ENCODE measurements around the gene IDH1. TPM values are rescaled to one million over a fixed set of nuclear protein-coding genes. Genes with fewer than 3 reads are reported as not detected.

The IDH1 gene
- total and polyA plus RNA-seq, 2 donors (not counting 1 experiment from before 2014, with no cell fraction given): 13.9 to 41.4 TPM

- Mint-ChIP-seq H3K4me3 (no peak overlapping the region), H3K4me1 (no peaks in the 10 kb centered on the region), H3K27ac (no peak overlapping the region), H3K27me3 (peaks cover 8% of the 10 kb centered on the region), H3K9me3 (ENCODE audit: insufficient read depth) (no peaks in the 10 kb centered on the region)
- H2AFZ ChIP-seq (ENCODE audit: insufficient read depth, low read depth, low read length, poor library complexity, severe bottlenecking): no peak overlapping the region
- no peaks in the 10 kb centered on the region for H4K20me1 ChIP-seq (ENCODE audit: control insufficient read depth, insufficient read depth, low read length, poor library complexity, severe bottlenecking)
- no peaks in the 10 kb centered on the region for H3K9me3 ChIP-seq (ENCODE audit: control extremely low read depth in 1 of 3, control insufficient read depth in 2 of 3, insufficient read depth in 1 of 3, low read length in 2 of 3)
- no peak overlapping the region for H3K27ac ChIP-seq (ENCODE audit: low read length in 2 of 2)
- no peaks in the 10 kb centered on the region for H3K79me2 ChIP-seq (ENCODE audit: control insufficient read depth, insufficient read depth, low read length)
- no peaks in the 10 kb centered on the region for H3K36me3 ChIP-seq (replicated peaks in 1 of 2; ENCODE audit: control extremely low read depth in 1 of 2, control insufficient read depth in 1 of 2, extremely low read depth in 1 of 2, insufficient read depth in 2 of 2, low read length in 1 of 2)
- TF ChIP-seq CTCF (IDR thresholded peaks at IDR 0.05) (no peak), EZH2 (IDR thresholded peaks at IDR 0.05; ENCODE audit: borderline replicate concordance, insufficient read depth, low read depth, low read length, poor library complexity, severe bottlenecking) (no peak)
- DNase-seq: no peak
- H3K9ac ChIP-seq (ENCODE audit: low read length): no peak overlapping the region
- H3K4me1 ChIP-seq (ENCODE audit: control insufficient read depth in 2 of 2, insufficient read depth in 2 of 2, low read length in 2 of 2): no peaks in the 10 kb centered on the region
- H3K4me3 ChIP-seq (ENCODE audit: control extremely low read depth in 1 of 5, extremely low read depth in 1 of 5, insufficient read depth in 1 of 5, low read depth in 2 of 5, low read length in 4 of 5): no peak overlapping the region
- intact Hi-C loops (cut with micrococcal nuclease): no loop called here
- ChIA-PET POLR2A (no interaction called here), CTCF (no interaction called here)
- H3K27me3 ChIP-seq (replicated peaks in 1 of 4; ENCODE audit: control extremely low read depth in 1 of 4, control insufficient read depth in 3 of 4, insufficient read depth in 4 of 4, low read length in 3 of 4): no peaks in the 10 kb centered on the region
- H3K4me2 ChIP-seq (replicated peaks; ENCODE audit: low read depth, low read length, poor library complexity, severe bottlenecking): no peak overlapping the region
- 100% methylated on average over 1 of the region's 3 CpGs for WGBS (ENCODE audit: insufficient coverage)
- no peak for ATAC-seq (ENCODE audit: low read depth)
These were observed 47.1 kb downstream of the IDH1 start for GRCh38 chr2:208207769-208208168.

DNA sequence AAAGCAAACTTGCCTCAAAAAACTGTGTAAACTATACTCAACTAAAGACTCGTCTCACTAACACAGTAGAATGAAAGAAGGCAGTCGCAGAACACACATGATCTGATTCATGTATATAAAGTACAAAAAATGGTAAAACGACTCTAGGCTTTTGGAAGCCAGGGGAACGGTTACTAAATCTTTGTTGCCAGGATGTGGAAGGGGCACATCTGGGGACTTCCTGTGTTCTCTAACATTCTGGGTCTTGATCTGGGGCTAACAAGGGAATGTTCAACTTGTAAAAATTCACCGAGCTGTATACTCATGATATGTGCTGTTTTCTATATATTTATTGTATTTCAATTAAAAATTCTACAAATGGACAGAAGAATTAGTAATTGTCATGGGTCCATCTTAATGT, 50.7 kb downstream of the IDH1 start:
- TF ChIP-seq CTCF (IDR thresholded peaks at IDR 0.05) (no peak), EZH2 (IDR thresholded peaks at IDR 0.05; ENCODE audit: borderline replicate concordance, insufficient read depth, low read depth, low read length, poor library complexity, severe bottlenecking) (no peak)
- no peak overlapping the region for H2AFZ ChIP-seq (ENCODE audit: insufficient read depth, low read depth, low read length, poor library complexity, severe bottlenecking)
- no peaks in the 10 kb centered on the region for H3K4me1 ChIP-seq (ENCODE audit: control insufficient read depth in 2 of 2, insufficient read depth in 2 of 2, low read length in 2 of 2)
- H3K4me3 ChIP-seq (ENCODE audit: control extremely low read depth in 1 of 5, extremely low read depth in 1 of 5, insufficient read depth in 1 of 5, low read depth in 2 of 5, low read length in 4 of 5): no peak overlapping the region
- ATAC-seq (ENCODE audit: low read depth) (no peak), DNase-seq (no peak)
- Mint-ChIP-seq H3K9me3 (ENCODE audit: insufficient read depth) (no peaks in the 10 kb centered on the region), H3K27me3 (peaks cover 4% of the 10 kb centered on the region), H3K4me3 (no peak overlapping the region), H3K27ac (no peak overlapping the region), H3K4me1 (no peaks in the 10 kb centered on the region)
- H3K36me3 ChIP-seq (replicated peaks in 1 of 2; ENCODE audit: control extremely low read depth in 1 of 2, control insufficient read depth in 1 of 2, extremely low read depth in 1 of 2, insufficient read depth in 2 of 2, low read length in 1 of 2): no peaks in the 10 kb centered on the region
- no peaks in the 10 kb centered on the region for H3K27me3 ChIP-seq (replicated peaks in 1 of 4; ENCODE audit: control extremely low read depth in 1 of 4, control insufficient read depth in 3 of 4, insufficient read depth in 4 of 4, low read length in 3 of 4)
- WGBS (ENCODE audit: insufficient coverage): 19% methylated on average over 2 of the region's 5 CpGs
- H3K27ac ChIP-seq (ENCODE audit: low read length in 2 of 2): no peak overlapping the region
- intact Hi-C loops (cut with micrococcal nuclease): no loop called here
- ChIA-PET POLR2A (no interaction called here), CTCF (interaction anchor here (0.6 to 0.7 kb wide), 2 partner anchors 29 to 37 kb away, joined by 3 to 4 read pairs; no protein-coding TSS in a partner anchor)
- no peak overlapping the region for H3K4me2 ChIP-seq (replicated peaks; ENCODE audit: low read depth, low read length, poor library complexity, severe bottlenecking)
- H3K9ac ChIP-seq (ENCODE audit: low read length): no peak overlapping the region
- no peaks in the 10 kb centered on the region for H3K9me3 ChIP-seq (ENCODE audit: control extremely low read depth in 1 of 3, control insufficient read depth in 2 of 3, insufficient read depth in 1 of 3, low read length in 2 of 3)
- H4K20me1 ChIP-seq (ENCODE audit: control insufficient read depth, insufficient read depth, low read length, poor library complexity, severe bottlenecking): no peaks in the 10 kb centered on the region
- H3K79me2 ChIP-seq (ENCODE audit: control insufficient read depth, insufficient read depth, low read length): no peaks in the 10 kb centered on the region

Measured in B cell (primary cell).